Karpas-422 (cell line): Measurements from ENCODE around the gene CGNL1. TPM values are rescaled to one million over a fixed set of nuclear protein-coding genes. Genes with fewer than 3 reads are reported as not detected.

Experiments
- DNase-seq: peaks from one replicate; pipeline ENCODE4 v3.0.0-alpha.2; 2015
- H2AFZ ChIP-seq: fragments of 200-600 bp; sonication (generic); 2 replicates; pipeline ENCODE4 v1.6.1; 2014; ENCODE audit warnings: antibody characterized with exemption, low read length, mixed read lengths
- H3K27ac ChIP-seq: fragments of 200-600 bp; sonication (generic); 2 replicates; pipeline ENCODE4 v1.5.1; 2014; ENCODE audit warnings: mild to moderate bottlenecking, low read length, moderate library complexity
- H3K27me3 ChIP-seq: fragments of 200-600 bp; sonication (generic); 2 replicates; pipeline ENCODE4 v1.6.1; 2014; ENCODE audit warnings: low read length, mixed read lengths
- H3K36me3 ChIP-seq: fragments of 200-600 bp; sonication (generic); 2 replicates; pipeline ENCODE4 v1.6.1; 2014; ENCODE audit warnings: low read length, mixed read lengths; ENCODE audit not compliant: insufficient read depth
- H3K4me1 ChIP-seq: fragments of 200-600 bp; sonication (generic); 2 replicates; pipeline ENCODE4 v1.6.1; 2014; ENCODE audit warnings: mild to moderate bottlenecking, low read length, mixed read lengths
- H3K4me2 ChIP-seq: fragments of 200-600 bp; sonication (generic); 2 replicates; pipeline ENCODE4 v1.6.1; 2014; ENCODE audit warnings: low read length, low read depth, mild to moderate bottlenecking; ENCODE audit not compliant: poor library complexity, severe bottlenecking
- H3K4me3 ChIP-seq: fragments of 200-600 bp; sonication (generic); 2 replicates; pipeline ENCODE4 v1.5.1; 2014; ENCODE audit warnings: mild to moderate bottlenecking, antibody characterized with exemption, low read length, mixed read lengths
- H3K79me2 ChIP-seq: fragments of 200-600 bp; sonication (generic); 2 replicates; pipeline ENCODE4 v1.6.1; 2014; ENCODE audit warnings: mild to moderate bottlenecking, low read length, mixed read lengths
- H3K9ac ChIP-seq: fragments of 200-600 bp; sonication (generic); 2 replicates; pipeline ENCODE4 v1.6.0; 2014; ENCODE audit warnings: low read length
- H3K9me2 ChIP-seq: fragments of 200-600 bp; sonication (generic), shearing (Covaris generic); replicated peaks from 2 replicates; pipeline ENCODE4 v1.6.0; 2014; ENCODE audit warnings: mild to moderate bottlenecking, low read length, moderate library complexity; ENCODE audit not compliant: insufficient read depth
- H3K9me3 ChIP-seq: fragments of 300-700, 200-600 bp; sonication (generic); 2 replicates; pipeline ENCODE4 v1.6.1; 2014; ENCODE audit warnings: low read length, mixed read lengths
- H4K20me1 ChIP-seq: fragments of 200-600 bp; sonication (generic); 2 replicates; pipeline ENCODE4 v1.6.1; 2014; ENCODE audit warnings: mild to moderate bottlenecking, antibody characterized with exemption, low read length, low read depth; ENCODE audit not compliant: insufficient read depth
- total RNA-seq: library from RNA; depleted of rRNA; stranded (reverse); fragments of >200 nt; shearing (Covaris generic); gene quantifications from 2 replicates; pipeline ENCODE4 v1.2.3, GENCODE V29; 2014; ENCODE audit warnings: low replicate concordance; rRNA removed

The CGNL1 gene, protein sequence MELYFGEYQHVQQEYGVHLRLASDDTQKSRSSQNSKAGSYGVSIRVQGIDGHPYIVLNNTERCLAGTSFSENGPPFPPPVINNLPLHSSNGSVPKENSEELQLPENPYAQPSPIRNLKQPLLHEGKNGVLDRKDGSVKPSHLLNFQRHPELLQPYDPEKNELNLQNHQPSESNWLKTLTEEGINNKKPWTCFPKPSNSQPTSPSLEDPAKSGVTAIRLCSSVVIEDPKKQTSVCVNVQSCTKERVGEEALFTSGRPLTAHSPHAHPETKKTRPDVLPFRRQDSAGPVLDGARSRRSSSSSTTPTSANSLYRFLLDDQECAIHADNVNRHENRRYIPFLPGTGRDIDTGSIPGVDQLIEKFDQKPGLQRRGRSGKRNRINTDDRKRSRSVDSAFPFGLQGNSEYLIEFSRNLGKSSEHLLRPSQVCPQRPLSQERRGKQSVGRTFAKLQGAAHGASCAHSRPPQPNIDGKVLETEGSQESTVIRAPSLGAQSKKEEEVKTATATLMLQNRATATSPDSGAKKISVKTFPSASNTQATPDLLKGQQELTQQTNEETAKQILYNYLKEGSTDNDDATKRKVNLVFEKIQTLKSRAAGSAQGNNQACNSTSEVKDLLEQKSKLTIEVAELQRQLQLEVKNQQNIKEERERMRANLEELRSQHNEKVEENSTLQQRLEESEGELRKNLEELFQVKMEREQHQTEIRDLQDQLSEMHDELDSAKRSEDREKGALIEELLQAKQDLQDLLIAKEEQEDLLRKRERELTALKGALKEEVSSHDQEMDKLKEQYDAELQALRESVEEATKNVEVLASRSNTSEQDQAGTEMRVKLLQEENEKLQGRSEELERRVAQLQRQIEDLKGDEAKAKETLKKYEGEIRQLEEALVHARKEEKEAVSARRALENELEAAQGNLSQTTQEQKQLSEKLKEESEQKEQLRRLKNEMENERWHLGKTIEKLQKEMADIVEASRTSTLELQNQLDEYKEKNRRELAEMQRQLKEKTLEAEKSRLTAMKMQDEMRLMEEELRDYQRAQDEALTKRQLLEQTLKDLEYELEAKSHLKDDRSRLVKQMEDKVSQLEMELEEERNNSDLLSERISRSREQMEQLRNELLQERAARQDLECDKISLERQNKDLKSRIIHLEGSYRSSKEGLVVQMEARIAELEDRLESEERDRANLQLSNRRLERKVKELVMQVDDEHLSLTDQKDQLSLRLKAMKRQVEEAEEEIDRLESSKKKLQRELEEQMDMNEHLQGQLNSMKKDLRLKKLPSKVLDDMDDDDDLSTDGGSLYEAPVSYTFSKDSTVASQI
- not detected in 2 replicates for total RNA-seq

DNA sequence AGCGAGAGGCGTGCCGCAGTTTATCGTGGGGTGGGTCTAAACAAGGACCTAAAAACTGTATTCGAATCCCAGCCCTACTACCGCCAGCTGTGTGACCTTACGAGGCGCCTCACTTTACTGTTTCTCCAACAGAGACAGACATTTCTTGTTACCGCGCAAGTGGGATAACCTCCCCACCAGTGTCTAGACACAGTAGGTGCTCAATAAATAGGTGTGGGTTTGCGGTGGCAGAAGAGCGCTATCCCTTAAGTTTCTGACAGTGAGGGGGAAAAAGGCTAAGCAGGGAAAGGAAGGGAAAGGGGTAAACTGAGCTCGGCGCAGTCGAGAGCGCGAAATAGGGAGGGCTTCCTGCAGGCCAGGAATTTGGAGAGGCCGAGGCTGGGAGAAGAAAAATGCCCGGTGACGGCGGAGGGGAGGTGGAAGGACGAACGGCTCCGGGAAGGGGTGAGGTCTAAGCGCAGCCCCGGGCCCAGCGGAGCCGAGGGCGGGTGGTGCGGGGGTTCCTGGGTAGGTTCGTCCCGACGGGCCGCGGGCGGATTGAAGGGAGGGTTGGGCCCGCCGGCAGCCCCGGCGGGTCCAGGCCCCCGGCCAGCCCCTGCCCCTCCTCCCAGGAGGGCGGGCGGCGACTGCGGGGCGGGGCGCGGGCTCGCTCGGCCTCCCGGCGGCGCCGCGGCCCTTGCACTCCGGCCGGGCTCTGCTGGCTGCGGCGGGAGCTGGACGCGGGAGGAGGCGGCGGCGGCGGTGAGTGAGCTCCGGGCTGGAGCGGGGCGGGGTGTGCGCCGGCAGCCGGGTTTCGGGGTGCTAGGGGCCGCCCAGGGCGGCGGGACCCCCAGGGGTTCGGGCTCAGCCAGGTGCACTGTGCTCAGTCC lies at the start of gene CGNL1:
Gene CGNL1, plus strand, starts transcription at position 679 of the 869 bp plus-strand sequence. CDS start 61,495 bp downstream, outside the sequence.
- H3K36me3 ChIP-seq: no peaks in the 10 kb centered on the region

DNA sequence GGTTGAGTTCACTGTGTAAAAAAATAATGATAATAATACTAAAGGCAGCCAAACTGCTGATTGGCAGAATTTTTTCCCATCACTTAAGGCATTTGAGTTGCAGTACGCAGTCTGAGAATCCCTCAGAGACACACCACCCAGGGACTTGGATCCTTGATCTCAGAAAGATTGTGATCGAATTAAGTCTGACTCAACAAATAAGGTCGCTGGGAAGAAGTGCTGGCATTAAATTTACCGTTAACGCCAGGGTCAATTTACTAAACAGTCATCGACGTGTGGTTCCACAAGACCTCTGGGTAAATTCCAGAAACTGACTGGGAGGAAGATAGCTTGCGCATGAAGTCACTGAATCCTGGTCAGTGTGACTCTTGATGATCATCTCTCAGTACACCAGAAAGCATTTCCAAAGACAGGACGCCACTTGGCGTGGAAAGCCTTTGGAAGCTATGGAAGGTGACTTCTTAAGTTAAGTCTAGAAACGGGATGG lies 48.3 kb upstream of the CGNL1 start:
- H3K9ac ChIP-seq: no peak overlapping the region

More for the DNA sequence above, at the start of gene CGNL1:
- no peak within 1 kb of the TSS for H2AFZ ChIP-seq
- no peaks in the 10 kb centered on the region for H3K9me2 ChIP-seq
- H3K4me2 ChIP-seq: no peak within 1 kb of the TSS
- no peak within 1 kb of the TSS for H3K27ac ChIP-seq
- no peak for DNase-seq
- H4K20me1 ChIP-seq: no peaks in the 10 kb centered on the region
- no peaks in the 10 kb centered on the region for H3K4me1 ChIP-seq
- H3K9ac ChIP-seq: no peak within 1 kb of the TSS
- H3K4me3 ChIP-seq: no peak within 1 kb of the TSS
- no peaks in the 10 kb centered on the region for H3K79me2 ChIP-seq
- H3K27me3 ChIP-seq: no peaks in the 10 kb centered on the region
- H3K9me3 ChIP-seq: no peaks in the 10 kb centered on the region

DNA sequence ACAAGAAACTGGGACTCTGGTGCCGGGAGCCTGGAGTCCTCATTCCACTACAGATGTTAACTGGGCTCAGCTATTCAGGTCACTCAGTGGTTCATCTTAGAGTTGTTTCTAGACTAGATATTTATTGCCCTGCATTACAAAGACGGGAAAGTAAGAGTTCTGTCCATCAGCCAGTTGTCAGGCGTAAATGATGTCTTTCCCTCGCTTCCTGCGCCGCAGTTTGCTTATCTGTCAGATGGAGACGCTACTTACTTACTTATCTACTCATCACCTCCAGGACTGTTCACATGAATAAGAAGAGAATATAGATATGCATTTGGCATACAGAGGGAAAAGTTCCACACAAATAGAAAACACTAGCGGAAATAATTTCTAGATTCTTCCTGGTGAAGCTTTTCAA lies 47.8 kb upstream of the CGNL1 start:
- Histone ChIP-seq H2AFZ (no peak overlapping the region), H3K36me3 (no peaks in the 10 kb centered on the region), H3K9ac (no peak overlapping the region), H3K9me2 (no peaks in the 10 kb centered on the region), H3K4me3 (no peak overlapping the region), H3K9me3 (no peaks in the 10 kb centered on the region), H4K20me1 (no peaks in the 10 kb centered on the region), H3K4me2 (no peak overlapping the region), H3K79me2 (no peaks in the 10 kb centered on the region), H3K27ac (no peak overlapping the region), H3K27me3 (no peaks in the 10 kb centered on the region), H3K4me1 (peaks cover 9% of the 10 kb centered on the region)
- no peak for DNase-seq

More for the DNA sequence above, 48.3 kb upstream of the CGNL1 start:
- H3K27ac ChIP-seq: no peak overlapping the region
- no peak for DNase-seq
- peaks cover 14% of the 10 kb centered on the region for H3K4me1 ChIP-seq
- no peaks in the 10 kb centered on the region for H3K27me3 ChIP-seq
- no peaks in the 10 kb centered on the region for H3K79me2 ChIP-seq
- H3K9me3 ChIP-seq: no peaks in the 10 kb centered on the region
- no peak overlapping the region for H3K4me2 ChIP-seq
- H3K9me2 ChIP-seq: no peaks in the 10 kb centered on the region
- no peaks in the 10 kb centered on the region for H4K20me1 ChIP-seq
- no peaks in the 10 kb centered on the region for H3K36me3 ChIP-seq
- H2AFZ ChIP-seq: no peak overlapping the region
- H3K4me3 ChIP-seq: no peak overlapping the region

DNA sequence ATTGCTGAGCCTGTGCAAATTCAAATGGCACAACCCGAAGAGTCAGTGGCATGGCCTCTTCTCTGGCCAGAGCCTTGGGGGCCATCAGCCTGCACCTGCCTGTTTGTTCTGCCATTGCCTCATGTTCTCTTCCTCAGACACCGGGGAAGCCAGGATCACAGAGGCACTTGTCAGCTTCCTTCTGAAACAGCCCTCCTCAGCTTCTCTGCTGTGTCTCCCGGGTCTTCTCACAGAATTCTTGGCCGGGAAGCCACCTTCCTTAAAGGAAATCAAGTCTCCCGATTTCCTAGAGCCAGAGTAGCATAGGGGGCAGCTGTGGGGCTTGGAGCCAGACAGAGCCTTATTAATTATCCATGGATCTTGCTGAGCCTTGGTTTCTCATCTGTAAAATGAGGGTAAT lies 47.4 kb upstream of the CGNL1 start:
- Histone ChIP-seq H3K4me2 (no peak overlapping the region), H4K20me1 (no peaks in the 10 kb centered on the region), H2AFZ (no peak overlapping the region), H3K4me3 (no peak overlapping the region), H3K4me1 (peaks cover 5% of the 10 kb centered on the region), H3K9ac (no peak overlapping the region), H3K27ac (no peak overlapping the region), H3K36me3 (no peaks in the 10 kb centered on the region), H3K9me2 (no peaks in the 10 kb centered on the region), H3K27me3 (no peaks in the 10 kb centered on the region), H3K9me3 (no peaks in the 10 kb centered on the region), H3K79me2 (no peaks in the 10 kb centered on the region)
- no peak for DNase-seq

DNA sequence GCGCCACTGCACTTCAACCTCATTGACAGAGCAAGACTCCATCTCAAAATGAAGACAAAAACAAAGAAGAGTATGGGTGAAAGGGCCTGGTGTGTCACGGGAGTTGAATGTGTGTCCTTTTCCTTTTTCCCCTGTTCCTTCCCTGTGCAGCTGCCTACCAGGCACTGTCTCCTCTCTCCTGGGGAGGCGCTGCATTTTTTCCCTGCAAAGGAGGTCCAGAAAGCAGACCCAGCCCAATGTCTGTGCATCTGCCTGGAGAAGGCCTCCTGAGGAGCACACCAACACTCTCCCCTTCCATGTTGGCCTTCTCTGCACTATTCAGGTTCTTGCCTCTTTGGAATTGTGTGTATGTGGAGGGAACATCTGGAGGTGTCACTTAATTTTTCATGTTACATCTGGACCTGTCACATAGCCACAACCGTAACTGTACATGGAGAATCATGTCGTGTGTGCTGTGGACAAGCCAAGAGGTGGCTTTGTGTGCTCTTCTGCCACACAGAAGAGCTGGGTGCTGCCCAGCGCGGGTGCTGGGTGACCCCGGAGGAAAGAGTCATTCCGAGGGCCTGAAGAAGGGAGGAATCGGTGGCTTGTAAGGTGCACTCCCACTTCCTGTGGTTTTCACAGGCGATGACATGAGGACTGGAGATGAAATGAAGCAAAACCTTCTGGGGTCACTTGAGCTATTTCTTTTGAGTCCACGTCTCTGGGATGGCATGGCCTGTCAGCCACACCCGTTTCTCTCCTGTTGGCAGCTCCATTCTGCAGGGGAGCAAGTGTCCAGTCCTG lies 46.5 kb upstream of the CGNL1 start:
- H3K36me3 ChIP-seq: no peaks in the 10 kb centered on the region

DNA sequence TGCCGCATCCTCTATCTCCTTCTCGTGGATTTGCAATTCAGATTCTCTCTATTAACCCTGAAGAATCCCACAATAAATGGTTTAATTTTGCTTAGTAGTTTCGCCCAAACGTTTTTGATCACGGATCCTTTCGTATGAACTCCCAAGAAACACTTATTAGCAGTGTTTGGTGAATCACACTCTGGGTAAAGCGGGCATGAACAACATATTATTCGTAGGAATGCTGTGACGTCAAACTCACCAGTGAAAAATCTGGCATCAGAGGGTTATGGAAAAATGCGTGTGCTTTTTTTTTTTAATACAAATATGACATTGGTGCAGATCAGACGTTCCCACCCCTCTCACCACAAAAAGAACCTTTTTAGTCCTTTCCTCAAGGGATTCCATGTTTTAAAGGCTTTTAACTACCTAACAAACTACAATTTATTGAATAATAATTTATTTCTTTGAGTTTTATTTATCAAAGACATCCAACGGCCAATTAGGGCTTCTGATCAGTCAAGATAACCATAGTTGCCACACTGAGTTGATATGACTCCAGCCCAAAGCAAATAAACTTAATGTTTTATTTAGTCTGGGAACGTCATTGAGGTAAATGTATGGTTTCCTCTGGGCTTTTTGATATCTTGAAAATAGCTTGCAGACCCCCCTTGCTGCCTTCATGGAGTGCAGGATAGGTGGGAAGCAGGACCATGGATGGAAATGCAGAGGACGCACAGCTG lies 45.5 kb upstream of the CGNL1 start:
- Histone ChIP-seq H2AFZ (no peak overlapping the region), H3K9me3 (no peaks in the 10 kb centered on the region), H3K9me2 (no peaks in the 10 kb centered on the region), H3K79me2 (no peaks in the 10 kb centered on the region), H3K27me3 (no peaks in the 10 kb centered on the region), H4K20me1 (no peaks in the 10 kb centered on the region), H3K36me3 (no peaks in the 10 kb centered on the region), H3K4me2 (no peak overlapping the region), H3K27ac (no peak overlapping the region), H3K4me3 (no peak overlapping the region), H3K9ac (no peak overlapping the region), H3K4me1 (no peaks in the 10 kb centered on the region)
- no peak for DNase-seq

More for the DNA sequence above, 46.5 kb upstream of the CGNL1 start:
- H3K4me1 ChIP-seq: peaks cover 1% of the 10 kb centered on the region; the same call in 1 of the 2 replicates
- no peak overlapping the region for H3K9ac ChIP-seq
- no peaks in the 10 kb centered on the region for H3K9me2 ChIP-seq
- H3K27me3 ChIP-seq: no peaks in the 10 kb centered on the region
- no peaks in the 10 kb centered on the region for H3K79me2 ChIP-seq
- DNase-seq: no peak
- no peak overlapping the region for H3K4me3 ChIP-seq
- no peaks in the 10 kb centered on the region for H4K20me1 ChIP-seq
- H3K9me3 ChIP-seq: no peaks in the 10 kb centered on the region
- H3K27ac ChIP-seq: no peak overlapping the region
- no peak overlapping the region for H2AFZ ChIP-seq
- H3K4me2 ChIP-seq: no peak overlapping the region
